NCI-H524 (cell line): Measurements from ENCODE around the gene AJAP1.

Experiments used
- DNase-seq, 2 experiments: peaks; one replicate each; lab custom pipeline; 2025; lab: John Stamatoyannopoulos, UW

The AJAP1 gene

DNA sequence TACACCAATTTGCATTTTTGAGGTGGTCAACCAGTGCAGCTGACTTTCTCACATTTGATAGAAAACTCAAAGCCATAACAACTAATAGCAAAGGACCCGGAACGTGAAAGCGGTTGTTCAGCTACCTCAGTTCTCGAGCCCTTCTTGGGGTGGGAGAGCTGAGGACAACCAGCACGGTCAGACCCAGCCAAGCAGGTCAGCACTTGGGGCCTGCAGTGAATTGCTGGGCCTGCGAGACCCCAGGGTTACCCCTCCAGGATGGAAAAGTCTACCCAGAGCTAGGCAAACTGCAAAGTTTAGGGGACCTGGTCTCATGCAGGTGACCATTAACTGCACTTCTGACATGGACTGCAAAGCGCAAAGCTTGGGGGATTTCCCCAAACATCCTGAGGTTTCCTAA, 23.8 kb upstream of the AJAP1 start:
- DNase-seq: no peak

DNA sequence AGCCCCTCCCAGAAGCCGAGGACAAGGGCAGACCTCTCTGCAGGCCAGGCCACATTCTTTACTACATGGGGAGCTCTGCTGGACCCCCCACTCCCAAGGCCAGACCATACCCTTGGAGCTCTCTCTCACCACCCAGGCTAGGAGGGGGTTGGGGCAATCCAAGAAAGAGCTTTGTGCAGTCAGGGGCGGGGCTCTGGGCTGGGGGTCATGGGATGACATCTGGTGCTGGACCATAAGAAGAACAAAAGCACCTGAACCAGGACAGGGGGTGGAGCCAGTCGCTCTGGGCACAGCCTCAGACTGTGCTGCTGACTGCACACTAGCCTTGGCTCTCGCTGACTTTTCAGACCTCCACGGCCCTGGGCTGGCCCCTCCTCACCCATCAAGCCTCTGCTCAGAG, 23.1 kb upstream of the AJAP1 start:
- DNase-seq: no peak

DNA sequence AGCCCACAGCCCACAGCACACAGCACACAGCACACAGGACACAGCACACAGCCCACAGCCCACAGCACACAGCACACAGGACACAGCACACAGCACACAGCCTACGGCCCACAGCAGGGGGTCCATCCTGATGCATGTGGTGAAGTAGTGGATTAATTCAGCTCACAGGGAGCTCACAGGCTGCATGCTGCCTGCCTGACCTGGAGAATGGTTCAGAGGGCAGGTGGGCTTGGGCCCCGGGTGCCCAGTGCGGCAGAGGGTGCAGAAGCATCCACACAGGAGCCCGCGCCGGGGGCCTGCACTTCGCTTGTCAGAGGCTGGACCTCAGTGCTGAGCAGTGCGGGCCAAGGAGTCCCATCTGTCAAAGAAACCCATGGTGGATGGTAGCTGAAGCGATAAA, 21.1 kb upstream of the AJAP1 start:
- no peak for DNase-seq

GRCh38 chr1:4634156-4634792, 20.1 kb upstream of the AJAP1 start:
- DNase-seq: no peak

GRCh38 chr1:4634793-4635406, 19.5 kb upstream of the AJAP1 start:
- DNase-seq: no peak

- DNase-seq: no peak
These were observed 18.2 kb upstream of the AJAP1 start for GRCh38 chr1:4636186-4636585.

- no peak for DNase-seq
These were observed 17.6 kb upstream of the AJAP1 start for GRCh38 chr1:4636644-4637380.

DNA sequence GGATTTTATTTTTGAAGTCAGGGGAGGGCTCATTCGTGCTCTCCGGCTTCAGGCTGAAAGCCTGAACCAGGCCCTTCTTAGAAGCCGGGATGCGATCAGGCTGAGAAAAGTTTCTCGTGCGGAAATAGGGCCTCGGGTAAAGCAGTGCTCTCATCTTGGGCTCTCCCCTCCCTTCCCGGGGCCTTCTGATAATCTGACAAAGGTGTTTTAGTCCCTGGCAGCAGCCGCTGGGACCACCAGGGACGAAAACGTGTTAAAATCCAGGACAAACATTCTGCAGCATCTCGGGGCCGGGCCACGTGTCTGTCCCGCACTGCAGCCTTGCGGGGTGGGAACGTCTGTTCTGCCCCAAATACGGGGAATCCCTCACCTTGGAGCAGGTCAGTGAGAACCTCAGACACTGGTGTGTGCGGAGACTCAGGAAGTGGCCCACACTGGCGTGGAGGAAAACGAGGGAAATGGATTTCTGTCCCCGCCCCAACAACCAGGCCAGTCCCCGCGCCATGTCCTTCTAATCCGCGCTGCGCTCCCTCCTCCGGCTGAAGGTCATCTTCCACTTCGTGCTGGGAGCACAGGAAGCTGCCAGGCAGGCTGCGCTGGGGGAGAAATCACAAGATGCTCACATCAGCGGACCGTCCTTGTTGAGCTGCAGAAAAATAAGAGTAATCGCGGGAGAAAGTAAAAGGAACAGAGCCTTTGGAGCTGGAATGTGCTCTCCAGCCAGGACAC, 16.6 kb upstream of the AJAP1 start:
- no peak for DNase-seq

DNA sequence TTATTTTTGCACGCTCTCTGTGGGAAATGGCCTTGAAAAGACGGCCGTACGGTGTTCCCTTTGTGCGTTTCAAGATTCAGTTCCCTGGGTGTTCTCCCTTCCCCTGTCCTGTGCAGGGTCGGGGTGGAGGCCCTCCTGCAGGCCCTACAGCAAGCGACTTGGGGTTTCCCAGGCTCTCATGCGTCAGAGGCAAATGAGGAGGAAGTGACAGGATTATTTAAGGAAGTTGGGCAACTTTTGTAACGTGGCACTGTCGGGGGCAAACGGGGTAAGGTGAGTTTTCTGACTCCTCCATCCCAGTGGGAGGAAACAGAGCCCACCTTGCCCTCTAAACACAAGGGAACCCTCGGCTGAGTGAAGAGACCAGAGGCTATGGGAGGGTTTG, 16.1 kb upstream of the AJAP1 start:
- DNase-seq: no peak

GRCh38 chr1:4640931-4641330, 13.5 kb upstream of the AJAP1 start:
- DNase-seq: no peak

GRCh38 chr1:4647391-4647790, 7.0 kb upstream of the AJAP1 start:
- no peak for DNase-seq

DNA sequence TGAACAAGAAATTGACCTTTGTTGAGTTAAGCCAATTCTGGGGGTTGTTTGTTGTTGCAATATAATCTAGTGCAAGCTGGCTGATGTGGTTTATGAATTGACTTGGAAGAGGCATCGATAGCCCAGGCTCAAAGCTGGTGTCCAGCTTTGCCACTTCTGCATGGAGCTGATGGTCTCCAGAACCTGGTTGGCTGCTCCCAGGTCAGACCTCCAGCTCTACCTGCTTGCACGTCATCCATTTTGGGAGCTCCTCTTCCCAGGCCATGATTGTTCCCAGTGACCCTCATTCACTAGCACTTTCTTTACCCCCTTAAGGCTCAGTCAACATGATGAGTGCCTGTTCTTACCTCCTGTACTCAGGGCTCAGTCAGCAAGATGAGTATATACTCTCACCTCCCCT, 5.8 kb upstream of the AJAP1 start:
- DNase-seq: no peak

- no peak for DNase-seq
These were observed 3.9 kb upstream of the AJAP1 start for GRCh38 chr1:4650481-4650880.

DNA sequence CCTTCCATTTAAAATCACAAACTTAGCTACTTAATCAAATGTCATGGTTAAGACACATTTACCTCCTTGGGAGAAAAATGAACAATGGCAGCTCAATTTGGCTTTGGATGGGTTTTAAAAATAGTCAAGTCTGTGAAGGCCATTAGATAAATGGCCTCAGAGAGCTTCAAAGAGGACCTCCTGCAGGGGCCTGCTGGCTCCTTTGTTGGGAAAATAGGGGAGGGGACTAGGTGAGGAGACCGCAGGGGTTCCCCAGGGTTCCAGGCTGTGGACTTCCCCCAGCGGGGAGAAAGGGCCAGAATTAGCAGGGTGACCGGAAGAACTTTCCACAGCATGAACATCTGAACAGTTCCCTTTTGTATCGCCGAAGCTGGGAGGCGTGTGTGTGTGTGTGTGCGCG, 3.4 kb upstream of the AJAP1 start:
- DNase-seq: no peak

GRCh38 chr1:4652631-4653327, 1.6 kb upstream of the AJAP1 start:
- peak in 1 of 2 experiments; percentile 41 for DNase-seq

DNA sequence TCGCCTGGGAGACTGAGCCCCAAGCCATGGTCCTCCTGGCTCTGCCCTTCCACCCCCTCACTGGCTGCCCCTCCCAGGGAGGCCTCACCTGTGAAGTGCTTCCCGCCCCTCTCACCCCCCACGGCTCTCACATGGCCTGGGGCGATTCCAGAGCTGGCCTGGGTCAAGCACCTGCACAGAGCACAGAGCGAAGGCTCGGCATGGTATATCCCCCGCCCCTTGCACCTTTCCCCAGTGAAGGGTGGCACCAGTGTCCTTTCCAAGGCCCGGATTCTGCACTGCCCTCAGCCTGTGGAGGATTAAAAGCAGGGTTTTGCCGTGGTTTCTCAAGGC, 1.1 kb upstream of the AJAP1 start:
- DNase-seq: no peak

DNA sequence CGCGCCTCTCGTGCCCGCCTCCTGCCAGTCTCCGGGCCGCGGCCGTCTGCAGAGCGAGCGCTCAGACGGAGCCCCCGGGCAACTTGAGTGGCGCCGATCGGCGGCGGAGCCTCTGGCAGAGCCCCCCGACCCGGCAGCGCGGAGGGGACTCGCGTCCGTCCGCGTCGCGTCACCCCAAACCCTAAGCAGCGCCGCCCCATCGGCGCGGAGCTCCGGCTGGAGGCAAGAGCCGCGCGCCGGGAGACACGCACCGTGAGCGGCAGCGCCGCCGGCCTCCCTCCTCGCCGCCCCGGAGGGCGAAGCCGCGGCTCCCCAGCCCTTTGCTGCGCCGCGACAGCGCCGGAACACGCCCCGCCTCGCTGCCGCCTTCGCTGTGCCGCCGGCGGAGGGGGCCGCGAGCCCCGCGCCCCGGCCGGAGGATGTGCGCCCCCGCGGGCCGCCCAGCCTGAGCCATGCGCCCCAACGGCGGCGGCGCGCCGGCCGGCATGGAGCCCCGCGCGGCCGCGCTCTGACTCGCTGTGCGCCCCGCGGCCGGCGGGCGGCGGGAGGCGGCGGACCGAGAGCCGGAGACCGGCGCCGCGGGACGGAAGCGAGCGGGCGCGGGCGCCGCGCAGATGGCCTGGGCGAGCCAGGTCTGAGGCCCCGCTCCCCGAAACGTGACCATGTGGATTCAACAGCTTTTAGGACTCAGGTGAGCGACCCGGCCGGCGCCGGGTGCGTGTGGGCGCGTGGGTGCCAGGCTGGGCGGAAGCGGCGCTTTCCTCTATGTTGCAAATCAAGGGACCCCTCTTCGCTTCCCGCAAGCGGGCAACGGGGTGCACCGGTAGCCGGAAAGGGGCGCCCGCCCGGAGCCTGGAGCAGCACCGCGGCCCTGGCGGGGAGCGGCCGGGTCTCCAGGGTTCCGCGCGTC, 610 bp downstream of the AJAP1 start:
- DNase-seq: no peak

DNA sequence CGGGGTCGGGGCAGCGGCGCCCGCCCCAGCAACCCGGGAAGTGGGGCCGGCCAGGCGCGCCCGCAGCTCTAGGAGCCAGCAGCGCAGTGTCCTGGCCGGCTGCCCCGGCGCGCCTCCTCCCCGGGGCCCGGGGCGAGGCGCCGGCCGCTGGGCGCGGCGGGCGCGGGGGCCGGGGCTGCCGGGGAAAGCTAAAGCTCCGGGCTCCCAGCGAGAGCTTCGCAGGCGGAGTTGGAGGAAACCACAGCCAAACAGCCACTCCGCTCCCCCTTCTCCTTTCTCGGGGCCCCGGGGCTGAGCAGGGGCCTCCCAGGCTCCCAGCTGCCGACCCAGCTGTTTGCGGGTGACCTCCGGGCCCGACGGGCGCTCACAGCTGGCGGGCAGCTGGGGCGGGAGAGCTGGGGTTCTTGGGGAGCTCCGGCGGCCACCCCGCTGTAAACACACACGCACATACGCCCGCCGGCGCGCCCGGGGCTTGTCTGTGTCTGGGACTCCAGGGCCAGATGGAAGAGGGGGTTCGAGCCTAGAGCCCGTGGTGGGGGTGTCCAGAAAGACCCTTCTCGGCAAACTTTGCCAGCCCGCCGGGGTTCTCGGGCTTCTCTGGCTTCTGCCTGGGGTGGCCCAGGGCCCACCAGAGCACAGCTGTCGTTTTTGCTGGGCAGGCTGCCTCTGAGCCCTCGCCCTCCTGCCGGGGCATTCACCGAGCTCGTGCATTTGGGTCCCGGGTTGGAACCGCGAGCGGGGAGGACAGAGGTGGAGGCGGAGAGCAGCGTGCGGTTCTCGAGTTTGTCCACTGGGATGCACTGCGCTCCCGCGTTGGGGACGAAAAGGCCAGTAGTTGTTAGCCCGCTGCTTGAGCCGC, 1.5 kb downstream of the AJAP1 start:
- DNase-seq: peak; percentile 45 to 65

GRCh38 chr1:4656533-4657140, 2.2 kb downstream of the AJAP1 start:
- DNase-seq: no peak

DNA sequence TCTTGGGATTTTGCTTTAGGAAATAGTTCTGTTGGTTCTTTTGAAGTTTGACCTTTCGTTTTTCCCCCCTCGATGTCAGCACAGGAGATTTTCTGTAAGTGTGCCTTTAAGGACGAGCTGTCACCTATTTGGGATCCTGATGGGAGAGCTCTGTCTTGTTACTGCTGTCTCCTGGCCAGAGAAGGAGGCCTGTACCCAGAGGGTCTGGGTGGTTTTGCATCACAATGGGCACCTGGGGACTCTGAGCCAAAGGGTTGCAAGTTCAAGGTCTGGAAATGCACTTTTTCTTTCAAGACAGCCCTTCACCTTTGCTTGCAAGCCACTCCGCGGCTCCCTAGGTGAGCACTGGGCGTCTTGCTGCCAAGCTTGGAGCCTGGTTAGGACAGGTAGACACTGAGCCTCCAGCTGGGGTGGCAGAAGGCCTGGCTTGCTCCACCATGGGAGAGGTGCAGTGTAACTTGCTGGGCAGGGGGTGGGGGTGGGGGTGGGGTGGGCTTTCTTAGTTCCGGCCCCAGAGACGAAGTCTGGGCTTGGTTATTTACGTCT, 2.9 kb downstream of the AJAP1 start:
- no peak for DNase-seq
